Vagina (tissue), 2 donors: ENCODE data around the gene AKR1B15. TPM values are rescaled to one million over a fixed set of nuclear protein-coding genes. Genes with fewer than 3 reads are reported as not detected.
A peak's percentile ranks its signal among the peaks of the same experiment; 100 is the strongest.

Source experiments
- DNase-seq, 2 donors: peaks; one replicate each; pipeline ENCODE4 v3.0.0-alpha.2; 2017; ENCODE audit errors: extremely low spot score in 2 of 2
- H3K27ac ChIP-seq: fragments of 200-600 bp; sonication (generic); one replicate; pipeline ENCODE4 v1.5.1; 2019
- H3K27me3 ChIP-seq: fragments of 200-600 bp; sonication (generic); one replicate; pipeline ENCODE4 v1.5.1; 2019
- H3K36me3 ChIP-seq, 2 donors: fragments of 200-600 bp; sonication (generic); one replicate each; pipeline ENCODE4 v1.5.1; 2017 to 2019
- H3K4me1 ChIP-seq: fragments of 200-600 bp; sonication (generic); one replicate; pipeline ENCODE4 v1.5.1; 2019
- H3K4me3 ChIP-seq, 2 donors: fragments of 200-600 bp; sonication (generic); 1 replicate in 1 of 2; 2 replicates in 1 of 2; pipeline ENCODE4 v1.5.1; 2016 to 2019
- H3K9me3 ChIP-seq: fragments of 200-600 bp; sonication (generic); one replicate; pipeline ENCODE4 v1.5.1; 2019
- CTCF ChIP-seq, 3 experiments: fragments of 450-650 bp in 2 of 3; fragments of 200-600 bp in 1 of 3; sonication (generic) in 1 of 3; IDR thresholded peaks; one replicate each; pipeline ENCODE4 v1.5.1; 2017 to 2019; ENCODE audit warnings: antibody characterized with exemption in 3 of 3, mild to moderate bottlenecking in 2 of 3, moderate library complexity in 2 of 3
- POLR2A ChIP-seq, 2 donors: fragments of 450-650 bp; IDR thresholded peaks; one replicate each; pipeline ENCODE4 v1.6.1; 2017; ENCODE audit warnings: antibody characterized with exemption in 2 of 2, mild to moderate bottlenecking in 2 of 2, moderate library complexity in 2 of 2
- POLR2AphosphoS5 ChIP-seq, 2 donors: sonication (generic); formaldehyde crosslinking; IDR thresholded peaks; one replicate each; pipeline ENCODE4 v1.9.0; 2017; ENCODE audit warnings: antibody characterized with exemption in 2 of 2, mild to moderate bottlenecking in 2 of 2, low read depth in 1 of 2; ENCODE audit not compliant: insufficient read depth in 1 of 2
- intact Hi-C: fragments of 100-400 bp; cut with DNase I; formaldehyde crosslinking; loops from one replicate; pipeline ENCODE4 v1.15.1; 2023
- total RNA-seq: library from RNA; depleted of rRNA; stranded (reverse); fragments of >200 nt; gene quantifications from one replicate; pipeline ENCODE4 v1.2.3, GENCODE V29; 2016

The AKR1B15 gene
- total RNA-seq, 1 donor from 2014 or later = 11.5 TPM

- Histone ChIP-seq H3K9me3 (no peaks in the 10 kb centered on the region), H3K4me1 (peaks cover 19% of the 10 kb centered on the region), H3K27ac (peak overlapping the region; percentile 74), H3K27me3 (no peaks in the 10 kb centered on the region), H3K4me3 (no peak overlapping the region), H3K36me3 (no peaks in the 10 kb centered on the region)
- DNase-seq = peak in 1 of 2 donors; percentile 87
- intact Hi-C loops = no loop called here
- TF ChIP-seq POLR2A (IDR thresholded peaks at IDR 0.05) = no peak
- TF ChIP-seq POLR2AphosphoS5 (IDR thresholded peaks at IDR 0.05; ENCODE audit: insufficient read depth in 1 of 2, low read depth in 1 of 2) = peak in 1 of 2 donors; percentile 45
Observed at GRCh38 chr7:134593530-134594392, 44.9 kb downstream of the AKR1B15 start.

GRCh38 chr7:134594877-134595276 lies 46.0 kb downstream of the AKR1B15 start:
- peak in 1 of 2 donors; percentile 37 for DNase-seq
- TF ChIP-seq CTCF (IDR thresholded peaks at IDR 0.05) = no peak
- TF ChIP-seq POLR2AphosphoS5 (IDR thresholded peaks at IDR 0.05; ENCODE audit: insufficient read depth in 1 of 2, low read depth in 1 of 2) = no peak
- no peak for TF ChIP-seq POLR2A (IDR thresholded peaks at IDR 0.05)
- no peaks in the 10 kb centered on the region for H3K36me3 ChIP-seq
- no peaks in the 10 kb centered on the region for H3K27me3 ChIP-seq
- peaks cover 19% of the 10 kb centered on the region for H3K4me1 ChIP-seq
- intact Hi-C loops = no loop called here
- no peak overlapping the region for H3K4me3 ChIP-seq
- H3K9me3 ChIP-seq = no peaks in the 10 kb centered on the region
- peak overlapping the region; percentile 74 for H3K27ac ChIP-seq

- TF ChIP-seq POLR2AphosphoS5 (IDR thresholded peaks at IDR 0.05; ENCODE audit: insufficient read depth in 1 of 2, low read depth in 1 of 2) (no peak), POLR2A (IDR thresholded peaks at IDR 0.05) (no peak), CTCF (IDR thresholded peaks at IDR 0.05) (no peak)
- H3K27ac ChIP-seq = no peak overlapping the region
- peaks cover 3% of the 10 kb centered on the region for H3K4me1 ChIP-seq
- no peak overlapping the region for H3K4me3 ChIP-seq
- intact Hi-C loops = no loop called here
- H3K9me3 ChIP-seq = no peaks in the 10 kb centered on the region
- H3K27me3 ChIP-seq = no peaks in the 10 kb centered on the region
- H3K36me3 ChIP-seq = no peaks in the 10 kb centered on the region
- DNase-seq = no peak
Observed at GRCh38 chr7:134599371-134599770, 50.5 kb downstream of the AKR1B15 start.

GRCh38 chr7:134601459-134601858 lies 52.5 kb downstream of the AKR1B15 start:
- no peak overlapping the region for H3K4me3 ChIP-seq
- no peak for DNase-seq
- no peaks in the 10 kb centered on the region for H3K36me3 ChIP-seq
- no peaks in the 10 kb centered on the region for H3K9me3 ChIP-seq
- H3K4me1 ChIP-seq = peaks cover 6% of the 10 kb centered on the region
- TF ChIP-seq POLR2A (IDR thresholded peaks at IDR 0.05) (no peak), POLR2AphosphoS5 (IDR thresholded peaks at IDR 0.05; ENCODE audit: insufficient read depth in 1 of 2, low read depth in 1 of 2) (no peak), CTCF (IDR thresholded peaks at IDR 0.05) (no peak)
- no peak overlapping the region for H3K27ac ChIP-seq
- H3K27me3 ChIP-seq = no peaks in the 10 kb centered on the region
- intact Hi-C loops = no loop called here

DNA sequence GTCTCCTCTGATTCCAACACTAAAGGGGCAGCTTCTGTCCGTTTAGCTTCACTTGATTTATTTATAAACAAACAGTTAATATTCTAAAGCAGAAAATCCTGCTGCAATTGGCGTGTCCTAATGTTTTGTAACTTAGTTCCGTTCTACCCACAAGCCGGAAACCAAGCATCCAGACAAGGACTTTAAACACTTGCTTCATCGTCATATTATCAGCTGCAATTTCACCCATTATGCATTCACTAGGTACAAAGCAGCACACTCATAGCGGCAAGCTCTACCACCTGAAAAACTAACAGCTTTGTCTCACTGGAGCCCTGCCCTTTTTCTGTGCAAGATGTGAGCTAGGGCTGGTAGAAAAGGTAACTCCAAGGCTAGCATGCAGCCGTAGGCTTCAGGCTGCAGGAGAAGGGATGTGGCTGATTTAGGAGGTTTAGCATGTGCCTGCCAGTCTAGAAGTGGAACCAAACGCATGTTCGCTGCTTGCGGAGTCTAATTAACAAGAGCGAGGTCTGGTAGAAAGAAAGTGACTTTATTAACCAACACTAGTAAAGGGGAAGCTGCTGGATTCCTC lies 54.1 kb downstream of the AKR1B15 start:
- no peaks in the 10 kb centered on the region for H3K36me3 ChIP-seq
- TF ChIP-seq POLR2A (IDR thresholded peaks at IDR 0.05) (no peak), POLR2AphosphoS5 (IDR thresholded peaks at IDR 0.05; ENCODE audit: insufficient read depth in 1 of 2, low read depth in 1 of 2) (no peak), CTCF (IDR thresholded peaks at IDR 0.05) (no peak)
- no peak for DNase-seq
- H3K27ac ChIP-seq = peak overlapping the region; percentile 9
- H3K4me1 ChIP-seq = peaks cover 7% of the 10 kb centered on the region
- intact Hi-C loops = no loop called here
- H3K27me3 ChIP-seq = no peaks in the 10 kb centered on the region
- H3K4me3 ChIP-seq = no peak overlapping the region
- H3K9me3 ChIP-seq = no peaks in the 10 kb centered on the region
